GM19395 (cell line): ENCODE data around the gene ITPR1.

ENCODE experiments used
- ATAC-seq: cut with Tn5 transposase; IDR thresholded peaks from one replicate; pipeline ENCODE4 v1.9.1; 2021; ENCODE audit warnings: mild to moderate bottlenecking, moderate library complexity; ENCODE audit not compliant: unreplicated experiment

The ITPR1 gene

DNA sequence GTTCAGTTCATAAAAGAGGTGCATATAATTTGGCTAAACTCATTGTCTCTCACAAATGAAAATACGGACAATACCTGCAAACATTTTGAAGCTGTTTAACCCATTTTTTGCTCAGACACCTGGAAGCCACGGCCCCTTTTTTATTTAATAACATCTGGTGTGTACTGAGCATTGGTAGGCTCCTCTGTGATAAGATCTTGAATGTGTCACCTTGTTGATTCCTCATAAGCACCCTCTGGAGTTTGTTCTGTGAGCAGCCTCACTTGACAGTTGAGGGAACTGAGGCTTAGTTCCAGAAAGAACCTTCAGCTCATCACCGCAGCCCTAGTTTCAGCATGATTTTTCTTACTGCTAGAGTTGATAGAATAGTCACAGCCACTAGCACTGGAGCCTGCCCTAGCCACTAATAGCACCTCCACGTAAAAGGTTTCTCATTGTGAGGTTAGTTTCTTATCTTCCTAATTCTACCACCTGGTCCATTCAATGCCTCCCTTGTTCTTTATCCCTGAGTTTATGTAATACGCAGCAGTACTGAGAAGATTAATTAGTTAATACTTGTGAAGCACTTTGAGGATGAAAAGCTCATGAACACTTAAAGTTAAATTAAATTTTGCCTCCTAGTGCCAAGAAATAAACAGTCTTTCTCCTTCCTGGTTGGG lies 71.9 kb downstream of the ITPR1 start:
- no peak for ATAC-seq

GRCh38 chr3:4565809-4566501 lies 72.8 kb downstream of the ITPR1 start:
- ATAC-seq, result no peak

DNA sequence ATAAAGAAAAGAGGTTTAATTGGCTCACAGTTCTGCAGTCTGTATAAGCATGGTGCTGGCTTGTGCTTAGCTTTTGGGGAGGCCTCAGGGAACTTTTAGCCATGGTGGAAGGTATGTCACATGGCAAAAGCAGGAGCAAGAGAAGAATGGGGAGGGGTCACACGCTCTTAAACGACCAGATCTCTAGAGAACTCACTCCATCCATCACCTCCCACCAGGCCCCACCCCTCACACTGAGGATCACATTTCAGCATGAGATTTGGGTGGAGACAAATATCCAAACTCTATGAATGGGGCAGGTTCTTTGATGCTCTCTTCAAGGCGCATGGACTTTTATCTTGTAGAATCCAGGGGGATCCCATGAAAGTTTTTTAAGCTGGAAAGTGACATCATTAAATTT lies 75.7 kb downstream of the ITPR1 start:
- no peak for ATAC-seq

DNA sequence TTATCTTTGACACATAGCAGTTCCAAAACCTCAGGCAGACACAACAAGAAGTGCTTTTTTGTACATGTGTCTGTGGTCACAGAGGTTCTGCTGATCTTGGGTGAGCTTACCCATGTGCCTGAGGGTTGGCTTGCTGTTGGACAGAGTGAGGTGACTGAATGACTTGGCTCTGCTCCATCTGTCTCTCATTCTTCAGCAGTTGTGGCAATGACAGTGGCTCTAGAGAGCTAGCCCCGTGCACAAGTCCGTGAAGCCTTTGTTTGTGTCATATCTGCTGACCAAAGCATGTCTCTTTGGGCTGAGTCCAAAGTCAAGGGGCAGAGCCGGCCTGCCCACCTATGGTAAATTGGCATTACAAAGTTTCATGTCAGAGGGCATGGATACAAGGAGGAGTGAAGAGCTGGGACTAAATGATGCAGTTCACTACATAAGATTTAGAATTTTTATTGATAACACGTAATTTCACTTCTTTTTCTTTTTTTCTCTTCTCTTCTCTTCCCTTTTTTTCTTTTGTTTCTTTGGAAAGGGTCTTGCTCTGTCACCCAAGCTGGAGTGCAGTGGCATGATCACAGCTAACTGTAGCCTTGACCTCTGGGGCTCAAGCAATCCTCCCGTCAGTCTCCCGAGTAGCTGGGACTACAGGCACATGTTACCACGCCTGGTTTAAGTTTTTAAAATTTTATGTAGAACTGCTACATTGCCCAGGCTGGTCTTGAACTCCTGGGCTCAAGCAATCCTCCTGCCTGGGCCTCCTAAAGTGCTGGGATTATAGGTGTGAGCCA lies 77.9 kb downstream of the ITPR1 start:
- ATAC-seq, result no peak

DNA sequence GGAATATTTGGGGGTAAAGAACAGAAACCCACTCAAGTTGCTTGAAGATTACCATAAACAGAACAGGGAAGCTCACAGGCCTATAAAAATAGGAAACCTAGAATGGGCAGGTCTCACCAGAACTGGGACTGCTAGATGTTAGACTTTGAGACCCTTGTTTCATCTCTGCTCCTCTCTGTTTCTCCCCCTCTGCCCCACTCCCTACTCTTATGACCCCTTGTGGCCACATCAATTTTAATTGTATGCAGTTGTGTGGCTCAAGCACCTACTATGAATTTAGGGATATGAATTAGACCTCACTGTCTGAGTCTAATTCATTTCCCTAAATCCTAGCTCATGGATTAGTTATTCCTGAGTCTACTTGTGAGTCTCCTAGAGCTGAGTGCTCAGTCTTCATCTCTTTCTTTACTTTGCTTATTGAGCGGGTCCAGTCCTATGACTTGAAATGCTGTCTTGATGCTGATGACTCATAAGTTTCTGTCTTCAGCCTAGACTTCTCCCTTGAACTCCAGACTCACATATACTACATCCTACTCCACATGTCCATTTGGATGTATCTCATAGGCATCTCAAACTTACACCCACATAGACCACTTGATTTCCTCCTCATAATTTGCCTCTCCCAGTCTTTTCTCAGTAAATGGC lies 78.7 kb downstream of the ITPR1 start:
- ATAC-seq, result peak; percentile 57

GRCh38 chr3:4573153-4573552 lies 80.0 kb downstream of the ITPR1 start:
- ATAC-seq, result no peak

GRCh38 chr3:4574426-4574965 lies 81.3 kb downstream of the ITPR1 start:
- ATAC-seq, result no peak

DNA sequence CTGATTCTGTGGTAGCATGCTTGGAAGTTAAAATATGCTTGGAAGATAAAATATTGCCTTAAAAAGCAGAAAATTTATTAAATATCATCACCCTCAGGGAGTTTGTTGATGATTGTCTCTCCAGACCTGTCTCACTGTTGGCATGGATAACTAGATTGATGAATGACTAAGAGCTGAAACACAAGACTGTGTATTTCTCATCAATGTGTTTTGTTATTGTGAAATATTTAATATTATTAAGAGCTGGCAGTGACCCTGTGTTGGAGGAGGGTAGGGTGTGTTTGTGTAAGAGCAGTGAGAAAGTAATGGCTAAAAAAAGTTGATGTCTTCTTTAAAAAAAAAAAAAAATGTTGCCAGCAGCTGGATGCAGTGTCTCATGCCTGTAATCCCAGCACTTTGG lies 82.2 kb downstream of the ITPR1 start:
- ATAC-seq, result no peak

- ATAC-seq, result no peak
These were observed 84.6 kb downstream of the ITPR1 start for GRCh38 chr3:4577721-4578120.

DNA sequence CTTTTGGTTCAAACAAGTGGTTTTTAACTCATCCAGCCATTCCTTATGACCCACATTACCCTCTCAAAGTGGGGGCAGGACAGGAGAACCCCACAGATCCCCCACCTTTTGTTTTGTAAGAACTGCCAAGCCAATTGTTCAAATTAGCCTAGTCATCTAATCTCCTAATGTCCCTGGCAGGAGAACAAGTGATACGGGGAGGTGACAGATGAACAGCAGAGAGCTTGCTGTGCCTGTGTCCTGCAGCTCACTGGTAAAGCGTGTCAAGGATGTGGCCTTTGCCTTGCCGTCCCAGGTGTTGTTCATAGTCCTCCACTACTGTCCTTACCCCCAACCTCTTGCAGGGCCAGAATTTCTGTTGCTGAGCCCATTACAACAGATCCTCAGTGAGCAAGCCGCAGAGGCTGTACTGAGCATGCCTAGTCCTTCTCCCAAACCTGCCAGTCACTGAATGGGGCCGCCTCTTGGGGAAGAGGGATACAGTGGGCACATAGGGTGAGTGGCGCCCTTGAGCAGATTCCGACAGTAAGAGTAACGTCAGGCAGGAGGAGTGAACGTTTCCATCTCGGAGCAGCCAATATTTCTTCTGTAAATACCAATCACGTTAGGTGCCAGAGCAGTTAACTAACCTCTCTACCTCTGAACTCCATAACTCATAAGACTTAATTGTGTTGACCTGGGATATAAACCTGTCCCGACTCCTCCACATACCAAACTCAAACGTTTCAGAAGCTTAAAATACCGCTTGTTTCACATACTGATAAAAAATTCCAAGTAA lies 87.4 kb downstream of the ITPR1 start:
- no peak for ATAC-seq

DNA sequence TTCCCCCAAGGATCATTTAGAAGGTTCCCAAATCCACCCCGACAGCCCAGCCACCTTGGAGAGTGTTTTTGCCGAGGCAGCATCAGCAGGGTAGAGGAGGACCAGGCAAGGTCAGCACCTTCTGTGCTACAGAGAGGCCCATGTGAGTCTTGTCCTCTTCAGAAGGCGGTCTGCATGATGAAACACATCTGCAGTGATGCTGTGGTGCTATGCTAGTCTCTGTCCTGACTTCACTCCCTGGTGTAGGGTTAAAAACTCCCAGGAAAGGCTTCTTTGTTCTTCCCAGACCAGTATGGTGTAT lies 87.9 kb downstream of the ITPR1 start:
- no peak for ATAC-seq

DNA sequence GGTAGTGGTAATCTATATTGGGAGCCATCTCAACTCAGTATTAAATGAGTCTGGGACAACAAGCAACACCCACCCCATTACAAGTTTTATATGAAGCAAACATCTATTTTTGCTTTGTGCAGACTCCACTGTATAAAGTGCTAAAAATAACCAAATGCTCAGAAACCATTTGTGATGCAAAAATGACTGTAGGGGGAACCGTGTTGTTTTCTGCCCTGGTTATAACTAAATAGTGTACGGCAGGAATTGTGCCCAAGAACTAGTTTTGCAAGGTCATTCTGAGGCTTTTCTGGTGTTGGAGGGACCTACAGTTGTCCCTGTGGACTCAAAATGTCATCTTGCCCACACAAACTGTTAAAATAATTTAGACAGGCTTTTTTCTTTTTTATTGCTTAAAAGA lies 88.3 kb downstream of the ITPR1 start:
- ATAC-seq, result no peak

DNA sequence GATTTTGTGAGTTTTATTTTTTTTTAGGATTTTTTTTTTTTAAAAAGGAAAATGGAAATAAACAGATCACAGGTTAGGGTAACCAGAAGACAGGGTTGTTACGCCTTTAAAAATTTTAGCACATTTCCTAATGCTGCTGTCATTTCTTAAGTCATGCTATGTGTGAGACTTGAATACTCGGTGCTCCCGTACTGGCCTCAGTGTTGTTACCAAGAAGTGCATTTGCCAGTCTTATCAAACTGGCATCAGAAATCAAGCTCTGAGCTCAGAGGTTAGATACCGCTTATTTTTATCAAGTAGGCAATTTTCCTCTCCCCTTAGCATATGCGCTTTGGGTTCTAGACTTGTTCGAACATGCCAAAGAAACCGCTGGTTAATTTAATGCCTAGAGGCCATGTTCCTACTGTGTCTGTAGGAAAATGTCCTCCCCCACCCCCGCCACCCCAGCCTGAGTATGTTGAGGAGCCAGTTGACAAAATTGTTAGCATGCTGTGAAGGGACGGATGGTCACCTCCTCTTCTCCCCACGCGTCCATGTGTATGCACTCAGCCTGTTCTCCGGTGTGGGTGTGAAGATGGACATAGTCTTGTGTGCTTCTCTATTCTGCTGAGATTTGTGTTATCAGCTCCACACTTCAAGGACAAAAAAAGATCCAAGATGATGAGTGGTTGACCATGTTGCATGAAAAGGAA lies 88.9 kb downstream of the ITPR1 start:
- no peak for ATAC-seq

GRCh38 chr3:4582624-4583023 lies 89.5 kb downstream of the ITPR1 start:
- ATAC-seq, result no peak

GRCh38 chr3:4583416-4583815 lies 90.3 kb downstream of the ITPR1 start:
- no peak for ATAC-seq

DNA sequence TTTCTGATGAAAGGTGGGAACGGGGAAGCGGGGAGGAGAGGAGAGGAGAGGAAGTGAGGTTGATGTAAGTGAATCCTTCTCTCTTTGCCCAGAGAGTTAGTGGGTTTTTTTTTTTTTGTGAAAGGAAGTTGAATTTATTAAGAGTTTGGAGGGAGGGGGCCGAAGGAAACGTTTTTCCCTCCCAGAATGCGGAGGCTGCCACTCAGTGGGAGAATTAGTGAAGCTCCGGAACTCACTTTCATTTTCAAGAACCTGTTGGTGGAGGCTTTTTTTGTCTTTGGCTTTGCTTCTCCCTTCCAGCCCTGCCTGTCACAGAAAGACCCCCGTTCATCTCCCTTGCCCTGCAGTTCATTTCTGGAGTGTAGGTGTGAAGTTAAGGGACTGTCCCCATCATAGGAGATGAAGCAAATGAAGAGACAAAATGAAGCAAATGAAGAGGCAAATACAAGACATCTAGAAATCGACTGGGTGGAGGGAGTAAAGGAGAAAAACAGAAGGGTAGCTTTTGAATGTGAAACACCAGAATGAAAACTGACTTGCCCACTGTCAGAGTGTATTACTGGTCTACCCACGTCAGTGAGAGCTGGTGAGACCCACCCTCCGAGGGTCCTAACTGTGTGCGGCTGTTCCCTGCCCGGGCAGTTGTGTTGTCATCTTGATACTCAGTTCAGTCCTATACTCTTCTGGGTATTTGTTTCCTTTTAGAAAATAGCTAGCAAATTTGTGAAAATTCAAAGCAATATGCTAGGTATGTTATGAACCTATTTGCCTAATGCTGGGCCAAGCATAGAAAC lies 91.5 kb downstream of the ITPR1 start:
- ATAC-seq, result peak; percentile 45

DNA sequence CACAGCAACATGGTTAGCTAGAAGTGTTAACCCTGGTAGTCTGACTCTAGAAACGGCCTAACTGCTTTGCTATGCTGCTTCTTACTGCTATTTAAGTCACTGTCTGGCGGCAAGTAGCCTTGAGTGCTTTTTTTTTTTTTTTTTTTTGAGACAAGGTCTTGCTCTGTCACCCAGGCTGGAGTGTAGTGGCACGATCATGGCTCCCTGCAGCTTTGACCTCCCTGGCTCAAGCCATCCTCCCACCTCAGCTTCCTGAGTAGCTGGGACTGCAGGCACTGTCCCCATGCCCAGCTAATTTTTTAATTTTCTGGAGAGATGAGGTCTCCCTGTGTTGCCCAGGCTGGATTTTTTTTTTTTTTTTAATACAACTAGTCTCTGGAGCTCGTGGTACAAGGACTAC lies 93.2 kb downstream of the ITPR1 start:
- ATAC-seq, result no peak

GRCh38 chr3:4587061-4587837 lies 94.1 kb downstream of the ITPR1 start:
- ATAC-seq, result no peak

- ATAC-seq, result no peak
These were observed 94.6 kb downstream of the ITPR1 start for GRCh38 chr3:4587838-4588105.
